ENCODE data around the gene KDR.

Gene KDR

DNA sequence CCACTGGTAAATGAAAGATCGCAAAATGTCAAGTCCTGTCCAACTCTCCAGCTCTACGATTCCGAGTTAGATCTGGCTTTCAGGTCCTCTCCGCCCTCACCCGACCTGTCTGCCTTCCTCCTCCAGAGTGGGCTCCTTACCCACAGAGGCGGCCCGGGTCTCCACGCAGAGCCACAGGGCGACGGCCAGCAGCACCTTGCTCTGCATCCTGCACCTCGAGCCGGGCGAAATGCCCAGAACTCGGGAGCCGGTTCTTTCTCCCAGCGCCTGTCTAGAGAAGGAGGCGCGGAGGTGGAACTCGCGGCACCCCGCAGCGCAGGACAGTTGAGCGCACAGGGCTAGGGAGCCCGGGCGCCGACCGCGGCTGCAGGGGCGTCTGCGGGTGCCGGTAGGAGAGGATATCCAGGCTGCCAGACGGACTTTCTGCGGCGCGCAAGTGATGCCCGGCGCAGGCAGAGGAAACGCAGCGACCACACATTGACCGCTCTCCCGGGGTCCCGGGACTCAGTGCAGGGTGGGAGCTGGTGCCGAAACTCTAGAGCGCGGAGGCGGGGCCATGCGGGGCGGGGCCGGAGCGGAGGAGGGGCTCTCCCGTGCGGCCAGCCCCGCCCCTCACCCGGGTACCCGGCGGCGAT, at the start of gene KDR:
Gene KDR, minus strand, starts transcription at position 509 of the 635 bp plus-strand sequence. Its CDS starts 302 bp downstream, at position 207.
- no peak for DNase-seq (ENCODE audit: low spot score)

DNA sequence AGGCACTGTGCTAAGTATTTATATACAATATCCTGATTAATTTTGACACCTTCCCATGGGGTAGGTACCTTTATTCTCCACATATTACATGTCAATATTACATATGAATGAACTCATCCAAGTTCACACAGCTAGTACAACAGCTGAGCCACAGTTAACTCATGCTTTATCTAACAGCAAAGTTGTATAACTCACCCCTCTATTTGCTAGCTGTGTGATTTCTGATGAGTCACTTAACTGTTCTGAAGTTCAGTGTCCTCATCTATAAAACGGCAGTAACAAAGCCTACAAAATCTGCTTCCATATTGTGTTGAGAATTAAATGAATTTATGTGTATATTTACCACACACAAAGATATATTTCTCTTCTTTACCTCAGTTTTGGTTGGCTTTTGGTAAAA, 48.2 kb upstream of the KDR start:
- no peak for DNase-seq (ENCODE audit: low spot score)

DNA sequence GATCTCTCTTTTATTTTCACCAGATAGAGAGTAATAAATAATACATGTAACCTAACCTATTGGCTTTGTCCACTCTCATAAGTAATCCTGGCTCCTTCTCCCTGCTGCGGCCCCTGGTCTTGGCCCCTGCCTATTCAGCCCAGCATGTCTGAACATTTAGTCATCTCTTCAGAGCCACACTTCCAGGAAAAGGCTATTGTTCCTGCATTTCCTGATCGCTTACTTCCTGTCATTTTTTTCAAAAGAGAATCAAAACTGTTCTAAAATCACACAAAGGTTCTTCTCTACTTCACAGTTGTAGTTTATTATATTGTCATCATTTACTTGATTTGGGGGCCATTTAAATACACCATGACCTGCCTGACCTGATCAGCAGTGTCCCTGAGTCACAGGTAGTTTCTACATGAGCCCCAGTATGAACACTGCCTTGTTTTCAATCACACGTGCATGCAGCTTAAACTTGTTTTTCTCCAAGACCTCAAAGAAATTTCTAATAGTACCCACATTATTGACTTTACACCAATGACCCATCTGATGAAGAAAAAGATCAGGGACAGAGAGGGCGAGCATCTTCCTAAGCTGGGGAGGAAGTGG, 47.4 kb upstream of the KDR start:
- DNase-seq (ENCODE audit: low spot score), result no peak

DNA sequence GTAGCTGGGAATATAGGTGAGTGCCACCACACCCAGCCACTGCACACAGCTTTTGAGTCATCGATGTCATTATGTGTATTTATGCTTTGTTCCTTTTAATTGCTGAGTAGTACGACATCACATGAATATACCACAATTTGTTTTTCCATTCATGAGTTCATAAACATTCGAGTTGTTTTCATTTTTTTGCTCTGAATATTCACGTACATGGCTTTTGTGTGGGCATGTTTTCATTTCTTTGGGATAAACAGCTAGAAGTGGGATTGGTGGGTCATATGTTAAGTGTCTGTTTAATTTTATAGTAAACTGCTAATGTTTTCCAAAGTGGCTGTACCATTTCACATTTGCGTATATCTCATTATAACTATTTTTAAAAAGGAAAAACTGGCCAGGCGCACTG, 45.1 kb upstream of the KDR start:
- DNase-seq (ENCODE audit: low spot score), result no peak

DNA sequence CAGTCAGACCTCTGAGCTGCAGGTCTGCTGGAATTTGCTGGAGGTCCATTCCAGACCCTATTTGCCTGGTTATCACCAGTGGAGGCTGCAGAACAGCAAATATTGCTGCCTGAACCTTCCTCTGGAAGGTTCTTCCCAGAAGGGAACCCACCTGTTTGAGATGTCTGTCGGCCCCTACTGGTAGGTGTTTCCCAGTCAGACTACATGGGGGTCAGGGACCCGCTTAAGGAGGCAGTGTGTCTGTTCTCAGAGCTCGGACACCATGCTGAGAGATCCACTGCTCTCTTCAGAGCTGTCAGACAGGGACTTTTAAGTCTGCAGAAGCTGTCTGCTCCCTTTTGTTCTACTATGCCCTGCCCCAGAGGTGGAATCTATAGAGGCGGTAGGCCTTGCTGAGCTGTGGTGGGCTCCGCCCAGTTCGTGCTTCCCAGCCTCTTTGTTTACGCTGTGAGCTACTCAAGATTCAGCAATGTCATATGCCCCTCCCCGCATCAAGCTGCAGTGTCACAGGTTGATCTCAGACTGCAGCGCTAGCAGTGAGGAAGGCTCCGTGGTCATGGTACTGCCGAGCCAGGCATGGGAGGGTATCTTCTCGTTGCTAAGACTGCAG, 44.1 kb upstream of the KDR start:
- DNase-seq (ENCODE audit: low spot score), result no peak

DNA sequence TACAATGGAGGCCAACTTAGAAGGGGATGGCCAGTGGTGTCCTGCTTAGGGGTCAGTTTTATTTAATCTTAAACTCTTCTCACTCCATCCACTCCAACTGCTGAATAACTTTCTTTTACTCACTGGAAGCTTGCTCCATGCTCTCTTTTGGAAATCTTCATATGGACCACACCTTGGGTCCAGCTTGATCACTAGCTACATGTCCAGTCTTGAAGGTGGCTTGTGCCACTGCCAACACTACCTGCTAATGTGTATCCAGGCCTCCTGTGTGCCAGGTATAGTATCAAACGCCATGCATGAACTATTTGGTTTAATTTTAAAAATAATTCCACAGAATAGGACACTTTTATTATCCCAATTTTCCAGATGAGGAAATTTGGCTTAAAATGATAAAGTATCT, 37.0 kb upstream of the KDR start:
- DNase-seq (ENCODE audit: low spot score), result no peak

DNA sequence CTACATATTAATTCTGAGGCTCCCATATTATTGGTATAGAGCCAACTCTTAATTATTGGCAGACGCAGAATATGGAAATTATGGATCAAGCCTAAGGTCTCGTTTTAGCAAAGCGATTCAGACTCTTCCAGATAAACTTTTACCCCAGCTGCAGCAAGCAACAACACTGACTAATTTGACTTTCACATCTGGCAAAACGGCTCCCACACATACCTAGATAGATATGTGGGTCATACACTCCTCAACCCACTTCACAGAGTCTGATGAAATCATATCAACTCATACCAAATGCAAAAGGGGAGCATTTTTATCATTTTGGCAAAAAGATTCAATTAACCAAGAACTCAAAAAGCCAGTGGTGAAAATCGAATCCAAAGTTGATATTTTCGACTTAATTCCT, 36.3 kb upstream of the KDR start:
- DNase-seq (ENCODE audit: low spot score), result no peak

DNA sequence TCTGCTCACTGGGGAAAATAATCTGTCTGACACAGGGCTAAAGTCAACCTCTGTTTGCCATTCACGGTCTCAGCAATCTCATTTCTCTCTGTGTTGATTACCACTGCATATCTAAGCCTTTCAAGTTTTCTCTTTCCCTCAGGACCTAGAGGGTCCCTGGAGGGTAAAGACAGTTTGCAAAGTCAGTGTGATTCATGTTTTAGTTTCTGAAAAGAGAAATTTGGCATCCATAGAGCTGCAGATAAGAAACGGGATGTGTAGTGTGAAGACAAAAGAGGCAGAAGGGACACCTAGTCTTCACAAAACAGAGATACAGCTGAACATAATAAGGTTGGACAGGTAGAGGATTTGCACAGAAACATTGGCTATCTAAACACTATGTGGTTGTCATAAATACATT, 34.5 kb upstream of the KDR start:
- no peak for DNase-seq (ENCODE audit: low spot score)

DNA sequence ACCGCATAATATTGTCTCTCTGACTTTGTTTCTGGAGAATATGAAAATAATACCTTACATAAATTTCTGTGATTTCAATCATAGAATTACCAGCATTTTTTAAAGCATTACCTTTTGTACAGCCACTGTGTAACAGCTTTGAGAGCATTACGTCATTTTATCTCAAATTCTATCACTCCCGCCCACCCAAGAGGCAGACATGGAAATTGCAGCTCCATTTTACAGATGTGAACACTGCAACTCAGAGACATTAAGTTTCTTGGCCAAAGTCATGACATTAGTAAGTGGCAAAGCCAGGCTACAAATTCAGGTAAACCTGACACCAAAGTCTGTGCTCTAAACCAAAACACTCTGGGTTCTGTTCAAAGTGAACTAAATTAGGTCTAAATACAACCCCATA, 33.6 kb upstream of the KDR start:
- no peak for DNase-seq (ENCODE audit: low spot score)

DNA sequence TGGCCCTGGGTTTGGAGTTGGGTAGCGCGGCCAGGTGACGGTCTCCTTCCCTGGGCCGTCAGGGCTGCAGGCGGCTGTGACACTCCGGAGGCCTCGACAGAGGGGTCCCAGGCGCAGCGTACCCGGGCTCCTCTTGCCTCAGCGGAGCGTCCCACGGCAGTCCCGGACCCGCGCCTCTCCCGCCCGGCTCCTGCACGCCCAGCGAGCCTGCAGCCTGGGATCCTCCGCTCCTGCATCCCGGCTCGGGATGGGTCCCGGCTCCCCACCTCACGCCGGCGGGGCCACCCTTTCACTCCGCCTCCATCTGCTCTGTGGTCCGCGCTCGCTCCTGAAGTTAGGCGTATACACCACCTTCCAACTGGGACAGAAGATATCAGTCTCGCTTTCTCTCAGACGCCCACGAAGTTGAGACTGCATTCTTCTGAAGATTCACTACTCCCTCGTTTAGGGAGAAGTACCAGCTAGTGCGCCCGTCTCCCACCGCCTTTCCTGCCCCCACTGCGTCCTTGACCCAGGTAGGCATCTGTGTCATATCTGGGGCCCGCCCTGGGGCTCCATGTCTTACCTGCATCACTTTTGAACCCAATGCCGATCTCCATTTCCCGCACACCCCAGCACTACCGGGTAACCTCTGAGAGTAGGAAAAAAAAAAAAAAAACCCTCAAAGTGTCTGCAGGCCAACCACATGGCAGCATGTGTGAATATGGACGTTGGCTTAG, 32.3 kb upstream of the KDR start:
- no peak for DNase-seq (ENCODE audit: low spot score)

DNA sequence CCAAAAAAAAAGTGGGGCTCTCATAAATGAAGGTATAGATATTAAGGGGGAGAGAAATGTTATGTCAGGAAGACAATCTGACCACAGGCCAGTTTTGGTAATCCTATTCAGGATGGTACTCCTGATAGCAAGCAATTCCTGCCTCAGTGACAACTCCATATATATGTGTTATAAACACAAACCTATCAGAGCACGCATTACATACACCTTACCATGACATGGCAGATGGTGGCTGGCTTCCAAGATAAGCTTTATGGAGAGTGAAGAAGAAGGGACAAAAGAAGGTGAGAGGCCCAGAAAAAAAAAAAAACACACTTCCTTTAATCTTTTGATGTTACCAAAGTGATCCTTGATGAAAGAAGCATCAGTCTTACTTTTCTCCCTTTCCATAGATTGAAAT, 29.5 kb upstream of the KDR start:
- no peak for DNase-seq (ENCODE audit: low spot score)

DNA sequence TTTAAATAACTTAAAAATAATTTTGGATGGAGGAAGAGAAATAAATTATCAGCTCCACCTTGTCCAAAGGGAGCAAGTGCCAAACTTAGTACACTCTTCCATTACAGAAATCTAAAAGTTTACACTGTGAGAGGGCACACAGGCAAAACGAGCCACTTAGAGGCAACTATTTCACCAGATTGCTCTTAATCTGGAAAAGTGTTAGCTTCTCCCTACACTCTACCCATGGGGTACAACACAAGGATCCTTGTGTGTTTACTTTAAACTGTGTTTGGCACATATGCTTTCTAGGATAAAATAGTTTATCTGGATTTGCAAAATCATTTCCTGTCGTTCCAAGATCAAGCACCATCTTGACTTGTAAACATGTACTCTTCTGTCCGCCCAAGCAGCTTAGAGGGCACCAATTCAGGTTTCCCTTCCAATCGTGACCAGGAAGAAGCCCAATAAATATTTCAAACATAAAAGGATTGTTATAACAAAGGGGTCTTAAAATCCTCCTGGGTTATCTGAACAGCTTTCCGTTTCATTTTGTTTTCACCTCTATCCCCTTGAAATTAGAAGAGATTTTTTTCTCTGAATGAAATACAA, 29.0 kb upstream of the KDR start:
- no peak for DNase-seq (ENCODE audit: low spot score)

DNA sequence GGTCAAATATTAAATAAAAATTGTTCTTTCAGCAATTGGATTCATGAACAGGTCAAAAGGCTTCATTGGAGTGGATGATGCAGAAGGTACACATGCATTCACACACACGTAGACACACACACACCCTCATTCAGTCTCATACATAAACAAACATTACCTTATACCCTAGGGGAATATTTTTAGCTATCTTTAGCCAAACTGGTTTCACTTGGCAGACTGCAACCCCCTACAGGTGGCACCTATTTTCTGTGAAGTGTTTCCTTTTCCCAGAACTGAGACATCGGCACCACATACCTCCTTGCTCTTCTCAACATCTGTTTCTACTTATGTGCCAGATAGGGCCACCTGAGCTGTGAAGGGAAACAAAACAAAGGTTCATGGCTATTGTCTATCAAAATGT, 18.5 kb upstream of the KDR start:
- no peak for DNase-seq (ENCODE audit: low spot score)

DNA sequence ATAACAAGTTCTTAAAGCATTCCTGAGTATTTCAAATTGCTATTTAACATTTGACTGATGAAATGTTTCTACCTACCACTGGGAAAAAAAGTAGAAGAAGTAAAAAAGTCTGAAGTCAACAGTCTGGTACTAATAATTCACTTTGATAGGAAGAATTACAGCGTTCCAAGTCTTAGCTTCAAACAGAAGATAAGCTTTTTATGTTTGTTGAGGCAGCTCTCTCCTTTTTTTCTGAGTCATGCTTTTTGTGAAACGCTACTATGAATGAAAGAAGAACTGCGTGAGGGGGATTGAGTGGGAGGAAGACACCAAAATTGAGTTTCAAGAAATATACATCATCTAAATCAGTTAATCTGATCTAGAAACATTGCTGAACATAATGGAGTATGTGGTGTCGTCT, 13.0 kb upstream of the KDR start:
- DNase-seq (ENCODE audit: low spot score), result no peak

DNA sequence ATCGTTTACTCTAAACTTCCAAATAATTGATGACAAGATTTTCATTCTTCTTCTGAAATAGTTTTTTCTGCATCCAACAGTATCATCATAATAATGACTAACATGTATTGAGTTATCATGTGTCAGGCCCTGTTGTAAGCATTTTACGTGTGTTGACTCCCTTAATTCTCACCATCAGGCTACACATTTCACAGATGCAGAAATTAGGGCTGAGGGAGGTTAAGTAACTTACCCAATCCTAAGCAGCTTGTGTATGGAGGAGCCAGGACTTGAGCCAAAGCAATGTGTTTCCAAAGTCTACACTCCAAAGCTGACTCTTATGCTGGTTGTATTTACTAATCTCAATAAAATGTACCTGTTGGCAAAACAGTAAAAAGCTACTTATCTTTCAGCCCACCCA, 11.2 kb upstream of the KDR start:
- no peak for DNase-seq (ENCODE audit: low spot score)

DNA sequence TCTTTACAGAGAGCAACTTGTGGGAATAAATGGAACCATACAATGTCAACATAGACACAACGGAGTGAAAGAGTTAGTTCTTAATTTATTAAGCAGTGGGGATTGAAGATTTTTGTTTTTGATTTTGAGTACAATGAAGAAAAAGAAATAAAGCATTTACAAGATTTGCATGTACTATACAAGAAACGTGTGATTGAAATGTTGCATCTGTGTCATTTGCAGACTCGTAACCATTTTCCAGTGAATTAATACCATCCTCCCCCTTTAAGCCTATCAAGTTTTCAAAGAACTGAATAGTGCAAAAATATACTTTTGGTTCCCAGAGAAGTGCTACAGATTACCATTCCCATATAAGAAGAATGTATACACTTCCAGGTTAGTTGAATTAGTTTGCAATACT, 8.6 kb upstream of the KDR start:
- no peak for DNase-seq (ENCODE audit: low spot score)

DNA sequence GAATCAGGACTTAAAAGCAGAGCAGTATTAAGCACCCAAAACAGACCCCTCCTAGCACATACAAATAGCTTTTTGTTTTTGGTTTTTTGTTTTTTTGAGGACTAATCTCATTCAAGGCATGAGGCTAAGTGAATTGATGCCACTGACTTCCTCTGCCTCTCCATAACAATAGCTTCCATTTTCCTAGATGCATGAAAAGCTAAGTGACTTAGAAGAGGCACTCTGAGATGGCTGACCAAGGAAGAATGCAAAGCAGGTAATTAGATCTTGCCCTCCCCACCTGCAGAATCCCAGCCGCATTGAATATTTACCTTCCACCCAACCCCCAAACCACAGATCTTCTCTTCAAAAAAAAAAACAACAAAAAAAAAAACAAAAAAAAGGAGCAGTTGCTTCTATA, 7.4 kb upstream of the KDR start:
- no peak for DNase-seq (ENCODE audit: low spot score)

DNA sequence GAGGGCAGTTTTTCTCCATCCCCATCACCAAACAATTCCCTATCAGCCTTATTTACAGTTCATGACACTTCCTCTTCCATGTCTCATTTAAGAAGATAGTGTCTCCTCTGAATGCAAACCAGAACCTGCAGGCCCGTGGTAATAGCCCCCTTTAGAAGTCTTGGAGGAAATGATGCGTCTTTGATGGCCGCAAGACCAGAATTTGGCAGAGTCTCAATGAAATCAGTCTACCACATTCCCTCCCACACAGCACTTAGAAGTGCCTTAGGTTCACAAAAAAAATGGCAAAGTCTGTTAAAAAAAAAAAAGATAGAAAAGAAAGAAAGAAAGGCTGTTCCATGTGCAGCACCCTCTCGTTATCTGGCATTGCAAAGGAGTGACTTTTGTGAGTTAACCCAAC, 2.1 kb upstream of the KDR start:
- no peak for DNase-seq (ENCODE audit: low spot score)

DNA sequence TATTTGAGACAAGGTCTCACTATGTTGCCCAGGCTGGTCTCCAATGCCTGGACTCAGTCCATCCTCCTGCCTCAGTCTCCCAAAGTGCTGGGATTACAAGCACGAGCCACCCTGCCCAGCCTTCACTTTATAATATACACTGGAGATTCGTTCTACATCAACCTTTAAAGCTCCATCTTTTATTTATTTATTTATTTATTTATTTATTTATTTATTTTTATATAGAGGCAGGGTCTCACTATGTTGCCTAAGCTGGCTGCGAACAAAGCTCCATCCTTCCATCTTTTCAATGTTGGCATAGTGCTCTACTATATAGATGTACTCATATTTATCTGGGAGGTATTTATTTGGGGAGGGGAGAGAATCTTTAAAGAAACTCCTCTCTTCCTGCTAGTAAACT, 1.7 kb upstream of the KDR start:
- no peak for DNase-seq (ENCODE audit: low spot score)

DNA sequence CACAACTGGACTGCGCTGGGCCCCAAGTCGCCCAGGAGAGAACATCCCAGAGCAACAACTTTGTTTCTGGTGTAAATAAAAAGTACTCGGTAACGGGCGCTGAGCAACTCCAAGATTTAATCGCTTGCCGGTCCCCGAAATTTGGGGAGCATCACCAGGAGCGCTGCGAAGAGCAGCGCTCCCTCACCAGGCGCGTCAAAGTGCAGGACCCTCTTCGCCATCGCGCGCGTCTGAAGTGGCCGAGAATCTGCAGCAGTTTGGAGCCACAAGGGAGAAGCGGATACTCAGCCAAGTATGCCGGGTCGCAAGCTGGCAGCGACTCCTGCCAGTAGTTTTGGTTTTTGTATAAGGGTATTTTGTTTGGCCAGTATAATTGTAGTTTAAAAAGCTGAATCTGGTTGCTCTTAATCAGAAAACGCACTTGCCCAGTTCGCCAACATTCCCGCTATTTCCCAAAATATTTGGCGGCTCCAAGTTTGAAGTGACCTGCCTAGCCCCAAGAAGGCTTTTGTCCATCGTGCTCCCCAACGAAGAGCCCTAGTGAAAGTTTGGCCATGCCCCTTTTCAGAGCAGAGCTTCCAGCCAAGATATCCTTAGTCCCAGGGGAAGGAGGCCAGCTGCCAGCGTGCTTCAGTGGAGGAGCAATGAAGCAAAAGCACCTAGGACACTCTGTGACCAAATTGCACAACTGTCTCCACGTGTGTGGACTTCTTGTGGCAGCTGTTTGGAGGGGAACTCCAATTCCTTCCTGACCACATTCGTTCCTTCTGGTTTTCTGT, 557 bp upstream of the KDR start:
- DNase-seq (ENCODE audit: low spot score), result no peak

DNA sequence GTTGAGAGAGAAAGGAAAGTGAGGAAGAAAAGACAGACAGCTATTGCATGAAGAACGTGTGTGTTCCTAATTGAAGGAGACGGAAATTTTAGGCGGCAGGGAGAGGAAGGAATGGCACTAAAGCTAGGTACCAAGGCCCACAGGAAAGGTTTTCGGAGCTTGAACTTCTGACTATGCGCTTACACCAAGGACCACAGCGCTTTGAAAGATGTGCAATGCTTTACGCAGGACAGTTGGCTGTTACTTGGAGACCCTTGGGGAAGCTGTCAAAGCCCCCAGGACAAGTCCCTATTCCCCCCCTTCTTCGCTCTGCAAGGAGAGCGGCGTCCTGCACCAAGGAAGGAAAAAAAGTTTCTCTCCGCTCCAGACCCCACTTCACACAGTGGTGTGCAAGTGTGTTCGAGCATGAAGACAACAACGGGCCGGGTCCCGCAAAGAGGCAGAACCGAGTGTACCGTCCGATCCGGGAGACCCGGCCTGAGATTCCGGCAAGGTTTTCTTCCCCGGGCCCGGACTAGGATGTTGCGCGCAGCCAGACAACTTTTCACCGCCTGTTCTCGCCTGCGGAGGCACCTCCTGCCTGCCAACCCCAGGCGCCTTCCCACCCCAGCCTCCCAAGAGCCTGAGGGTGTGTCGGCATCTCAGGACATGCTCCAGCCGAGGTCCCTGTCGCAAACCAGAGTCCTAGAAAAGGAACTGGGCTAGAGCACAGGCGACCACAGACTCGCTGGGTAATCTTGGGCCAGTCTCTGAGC, 896 bp downstream of the KDR start:
- no peak for DNase-seq (ENCODE audit: low spot score)

Data from CD4-positive, alpha-beta T cell treated with Interleukin-6 at 100 ng/mL for 8 hours (primary cell).